Fibroblast of lung (primary cell): Measurements from ENCODE around the gene SH2D2A. TPM values are rescaled to one million over a fixed set of nuclear protein-coding genes. Genes with fewer than 3 reads are reported as not detected.

Source experiments
- DNase-seq, 2 donors: peaks; one replicate each; pipeline versions ENCODE4 v3.0.0 to v3.0.0-alpha.2; 2010; ENCODE audit warnings: low read depth in 2 of 2
- H2AFZ ChIP-seq: 2 replicates; pipeline ENCODE4 v1.5.1; 2012; ENCODE audit warnings: low read length, control low read depth, inconsistent platforms
- H3K27ac ChIP-seq: 2 replicates; pipeline ENCODE4 v1.5.1; 2011; ENCODE audit warnings: low read length, control low read depth; ENCODE audit not compliant: insufficient read depth
- H3K27me3 ChIP-seq: 2 replicates; pipeline ENCODE4 v1.5.1; 2011; ENCODE audit warnings: mild to moderate bottlenecking, low read length; ENCODE audit not compliant: control insufficient read depth, insufficient read depth
- H3K36me3 ChIP-seq: 2 replicates; pipeline ENCODE4 v1.5.1; 2011; ENCODE audit warnings: low read length; ENCODE audit not compliant: control insufficient read depth, insufficient read depth
- H3K4me1 ChIP-seq: 2 replicates; pipeline ENCODE4 v1.5.1; 2011; ENCODE audit warnings: low read length; ENCODE audit not compliant: control insufficient read depth, insufficient read depth; ENCODE audit errors: extremely low read depth
- H3K4me2 ChIP-seq: 2 replicates; pipeline ENCODE4 v1.5.1; 2011; ENCODE audit warnings: low read length, control low read depth; ENCODE audit not compliant: insufficient read depth; ENCODE audit errors: extremely low read depth
- H3K4me3 ChIP-seq, 4 experiments: fragments of 200-600 bp in 1 of 4; sonication (generic) in 1 of 4; replicated peaks in 1 of 4; 2 replicates each; pipeline ENCODE4 v1.5.1; 2011 to 2016; ENCODE audit warnings: low read length in 4 of 4, low read depth in 3 of 4, mild to moderate bottlenecking in 3 of 4, control low read depth in 2 of 4, inconsistent platforms in 1 of 4, mixed read lengths in 1 of 4; ENCODE audit not compliant: insufficient read depth in 1 of 4; ENCODE audit errors: control extremely low read depth in 1 of 4
- H3K79me2 ChIP-seq: 2 replicates; pipeline ENCODE4 v1.5.1; 2012; ENCODE audit warnings: mild to moderate bottlenecking, low read length, inconsistent platforms; ENCODE audit not compliant: control insufficient read depth, insufficient read depth
- H3K9ac ChIP-seq: 2 replicates; pipeline ENCODE4 v1.5.1; 2011; ENCODE audit warnings: mild to moderate bottlenecking, low read length, control low read depth; ENCODE audit not compliant: insufficient read depth
- H3K9me3 ChIP-seq: 2 replicates; pipeline ENCODE4 v1.5.1; 2012; ENCODE audit warnings: low read depth, low read length; ENCODE audit not compliant: control insufficient read depth, insufficient read depth
- H4K20me1 ChIP-seq: 2 replicates; pipeline ENCODE4 v1.5.1; 2011; ENCODE audit warnings: low read length; ENCODE audit not compliant: control insufficient read depth, insufficient read depth; ENCODE audit errors: extremely low read depth
- CTCF ChIP-seq, 2 donors: IDR thresholded peaks in 1 of 2; conservative IDR thresholded peaks in 1 of 2; 1 replicate in 1 of 2; 2 replicates in 1 of 2; pipeline ENCODE4 v1.5.1; 2011 to 2012; ENCODE audit warnings: low read length in 2 of 2, control low read depth in 1 of 2, inconsistent platforms in 1 of 2, low read depth in 1 of 2, mild to moderate bottlenecking in 1 of 2
- EZH2 ChIP-seq: IDR thresholded peaks from 2 replicates; pipeline ENCODE4 v1.5.1; 2012; ENCODE audit warnings: low read length, control low read depth, mild to moderate bottlenecking; ENCODE audit errors: missing control alignments
- polyA plus RNA-seq, 2 donors: library from polyadenylated mRNA; depleted of rRNA in 1 of 2; stranded (reverse) in 1 of 2; unstranded in 1 of 2; fragments of >200 nt; gene quantifications; 2 replicates each; pipeline ENCODE4 v1.2.1, GENCODE V29; 2011 to 2012; ENCODE audit warnings: missing spikeins in 1 of 2
- total RNA-seq: library from RNA; depleted of rRNA; stranded (reverse); fragments of >200 nt; gene quantifications from 2 replicates; pipeline ENCODE4 v1.2.1, GENCODE V29; 2014

SH2D2A gene
- total and polyA plus RNA-seq, 2 donors (not counting 1 experiment from before 2014, with no cell fraction given), result not detected

- Histone ChIP-seq H3K27me3 (peaks cover 54% of the 10 kb centered on the region), H3K9ac (no peak overlapping the region), H2AFZ (no peak overlapping the region), H3K79me2 (no peaks in the 10 kb centered on the region), H3K4me1 (no peaks in the 10 kb centered on the region), H4K20me1 (no peaks in the 10 kb centered on the region), H3K27ac (no peak overlapping the region), H3K36me3 (no peaks in the 10 kb centered on the region), H3K4me3 (no peak overlapping the region), H3K9me3 (no peaks in the 10 kb centered on the region), H3K4me2 (no peak overlapping the region)
- no peak for DNase-seq
- TF ChIP-seq EZH2 (peak; percentile 42), CTCF (conservative IDR thresholded peaks at IDR 0.05 in 1 of 2, IDR thresholded peaks at IDR 0.05 in 1 of 2; ENCODE audit: low read depth in 1 of 2, low read length in 2 of 2) (no peak)
Measured at GRCh38 chr1:156844638-156845037, 28.0 kb upstream of the SH2D2A start.

GRCh38 chr1:156844102-156844501 is 27.5 kb upstream of the SH2D2A start:
- Histone ChIP-seq H3K27me3 (peaks cover 51% of the 10 kb centered on the region), H3K4me3 (no peak overlapping the region), H3K27ac (no peak overlapping the region), H3K4me2 (no peak overlapping the region), H4K20me1 (no peaks in the 10 kb centered on the region), H3K36me3 (no peaks in the 10 kb centered on the region), H3K9me3 (no peaks in the 10 kb centered on the region), H3K9ac (no peak overlapping the region), H3K79me2 (no peaks in the 10 kb centered on the region), H2AFZ (no peak overlapping the region), H3K4me1 (no peaks in the 10 kb centered on the region)
- no peak for TF ChIP-seq EZH2
- TF ChIP-seq CTCF (conservative IDR thresholded peaks at IDR 0.05 in 1 of 2, IDR thresholded peaks at IDR 0.05 in 1 of 2; ENCODE audit: low read depth in 1 of 2, low read length in 2 of 2), result no peak
- no peak for DNase-seq

GRCh38 chr1:156842618-156843300 is 26.1 kb upstream of the SH2D2A start:
- no peak overlapping the region for H3K4me3 ChIP-seq
- no peaks in the 10 kb centered on the region for H3K79me2 ChIP-seq
- no peak overlapping the region for H3K9ac ChIP-seq
- H3K27ac ChIP-seq, result no peak overlapping the region
- H3K4me2 ChIP-seq, result no peak overlapping the region
- no peaks in the 10 kb centered on the region for H3K4me1 ChIP-seq
- H3K27me3 ChIP-seq, result peaks cover 41% of the 10 kb centered on the region
- H3K36me3 ChIP-seq, result no peaks in the 10 kb centered on the region
- TF ChIP-seq CTCF (conservative IDR thresholded peaks at IDR 0.05 in 1 of 2, IDR thresholded peaks at IDR 0.05 in 1 of 2; ENCODE audit: low read depth in 1 of 2, low read length in 2 of 2) (no peak), EZH2 (peak; percentile 41)
- DNase-seq, result no peak
- H4K20me1 ChIP-seq, result no peaks in the 10 kb centered on the region
- no peaks in the 10 kb centered on the region for H3K9me3 ChIP-seq
- H2AFZ ChIP-seq, result no peak overlapping the region
